ENCODE results near the gene PLD4.

- TF ChIP-seq CTCF (IDR thresholded peaks at IDR 0.05): no peak
- TF ChIP-seq POLR2A (IDR thresholded peaks at IDR 0.05): no peak
Observed at GRCh38 chr14:104898870-104899510, 25.7 kb upstream of the PLD4 start.
